Adrenal gland (tissue), 12 donors: ENCODE measurements around the gene EID3. TPM values are rescaled to one million over a fixed set of nuclear protein-coding genes. Genes with fewer than 3 reads are reported as not detected.

Source experiments
- DNase-seq, 7 donors: peaks; one replicate each; pipeline ENCODE4 v3.0.0-alpha.2; 2019 to 2020
- H3K27ac ChIP-seq, 5 donors: fragments of 200-600 bp; sonication (generic) in 4 of 5; 1 replicate in 3 of 5; 2 replicates in 2 of 5; pipeline versions ENCODE4 v1.5.1 to v1.8.0; 2016 to 2020; ENCODE audit warnings: mild to moderate bottlenecking in 1 of 5
- H3K27me3 ChIP-seq: fragments of 200-600 bp; 2 replicates; pipeline ENCODE4 v1.8.0; 2021
- H3K36me3 ChIP-seq, 2 donors: fragments of 200-600 bp; replicated peaks in 1 of 2; 1 replicate in 1 of 2; 2 replicates in 1 of 2; pipeline versions ENCODE4 v1.5.1 to v1.8.0; 2018 to 2022
- H3K4me1 ChIP-seq, 2 donors: fragments of 200-600 bp; replicated peaks in 1 of 2; 1 replicate in 1 of 2; 2 replicates in 1 of 2; pipeline versions ENCODE4 v1.5.1 to v1.8.0; 2018 to 2021
- H3K4me3 ChIP-seq, 4 donors: fragments of 200-600 bp; sonication (generic) in 3 of 4; one replicate each; pipeline ENCODE4 v1.5.1; 2016 to 2018
- H3K9me3 ChIP-seq, 3 donors: fragments of 200-600 bp; sonication (generic) in 1 of 3; replicated peaks in 1 of 3; 1 replicate in 2 of 3; 2 replicates in 1 of 3; pipeline versions ENCODE4 v1.5.1 to v1.8.0; 2016 to 2021
- CTCF ChIP-seq, 6 experiments: fragments of 450-650 bp in 4 of 6; fragments of 200-600 bp in 2 of 6; sonication (generic) in 1 of 6; IDR thresholded peaks; 1 replicate in 5 of 6; 2 replicates in 1 of 6; pipeline versions ENCODE4 v1.5.1 to v1.8.0; 2016 to 2021; ENCODE audit warnings: antibody characterized with exemption in 6 of 6, mild to moderate bottlenecking in 2 of 6, moderate library complexity in 1 of 6
- POLR2A ChIP-seq, 2 donors: fragments of 450-650 bp; IDR thresholded peaks; one replicate each; pipeline ENCODE4 v1.6.1; 2017; ENCODE audit warnings: antibody characterized with exemption in 2 of 2, mild to moderate bottlenecking in 2 of 2, moderate library complexity in 1 of 2
- WGBS, 4 donors: extraction: QIAGEN DNeasy Blood & Tissue Kit in 2 of 4; methylation state at CpG; one replicate each; pipeline versions ENCODE4 v1.1.5 to v1.1.7; 2013 to 2017; 5-methylcytosine and 5-hydroxymethylcytosine counted together
- intact Hi-C, 2 donors: fragments of 100-400 bp; cut with DNase I; formaldehyde crosslinking; loops; one replicate each; pipeline versions ENCODE4 v1.14.1 to v1.15.0; 2022 to 2023
- polyA plus RNA-seq, 3 donors: library from polyadenylated mRNA; stranded (reverse); fragments of 200-250 nt in 2 of 3; fragments of 350-450 nt in 1 of 3; fragmentation: Illumina TruSeq in 1 of 3; extraction: RNeasy Lipid Tissue Mini Kit (QIAGEN cat#74804) in 1 of 3; gene quantifications; one replicate each; pipeline ENCODE4 v1.2.3, GENCODE V29; 2013 to 2014
- total RNA-seq, 9 donors: library from RNA; depleted of rRNA in 4 of 9; stranded (reverse); fragments of >200 nt in 4 of 9; fragments of 120-200 nt in 1 of 9; fragmentation: NEBNext Ultra II Directional in 1 of 9; extraction: Animal tissue kit (Norgen Biotek cat#: 25700) in 1 of 9; gene quantifications; one replicate each; pipeline versions ENCODE4 v1.1.0 to v1.2.4, GENCODE V29; 2013 to 2023
- donor health status: healthy with polysubstance abuse.
- donor health status: Bipolar disorder and iron deficiency.
- donor health status: DM: yes; HTN: yes; CAD: no.
- donor health status: DM: no; HTN: no; CAD: no.
- donor health status: DM: no; HTN: no; CAD: no.
- donor health status: DM: yes; HTN: yes; CAD: no.

Gene EID3
- total and polyA plus RNA-seq, 12 donors: 1.5 to 20.3 (median 5.5) TPM

GRCh38 chr12:104352106-104352713 is 48.7 kb downstream of the EID3 start:
- Histone ChIP-seq H3K9me3 (no peaks in the 10 kb centered on the region), H3K36me3 (peaks cover 0 to 52% of the 10 kb centered on the region in 2 donors), H3K4me1 (no peaks in the 10 kb centered on the region), H3K4me3 (no peak overlapping the region), H3K27ac (peak overlapping the region in 1 of 5 donors; percentile 19), H3K27me3 (no peaks in the 10 kb centered on the region)
- WGBS, 4 donors: 90 to 97% (median 95%) methylated on average over 3 of the region's 3 CpGs
- peak in 3 of 7 donors; percentile 32 to 50 (median 49) for DNase-seq
- intact Hi-C loops: no loop called here
- TF ChIP-seq CTCF (IDR thresholded peaks at IDR 0.05): no peak

- no peaks in the 10 kb centered on the region for H3K4me1 ChIP-seq
- DNase-seq: peak in 2 of 7 donors; percentile 23 to 44
- no peaks in the 10 kb centered on the region for H3K9me3 ChIP-seq
- no peaks in the 10 kb centered on the region for H3K27me3 ChIP-seq
- no peak overlapping the region for H3K27ac ChIP-seq
- TF ChIP-seq CTCF (IDR thresholded peaks at IDR 0.05) (no peak), POLR2A (IDR thresholded peaks at IDR 0.05) (no peak)
- intact Hi-C loops: no loop called here
- H3K36me3 ChIP-seq: peaks cover 0 to 41% of the 10 kb centered on the region in 2 donors
- no peak overlapping the region for H3K4me3 ChIP-seq
- 89 to 95% (median 95%) methylated on average over 17 of the region's 17 CpGs for WGBS, 4 donors
Measured at GRCh38 chr12:104353012-104353981, 49.8 kb downstream of the EID3 start.

GRCh38 chr12:104354167-104354867 is 50.8 kb downstream of the EID3 start:
- H3K9me3 ChIP-seq: no peaks in the 10 kb centered on the region
- 77 to 86% (median 78%) methylated on average over 6 of the region's 6 CpGs for WGBS, 4 donors
- DNase-seq: peak in 2 of 7 donors; percentile 19 to 29
- no peaks in the 10 kb centered on the region for H3K27me3 ChIP-seq
- no peaks in the 10 kb centered on the region for H3K4me1 ChIP-seq
- H3K4me3 ChIP-seq: no peak overlapping the region
- intact Hi-C loops: no loop called here
- TF ChIP-seq POLR2A (IDR thresholded peaks at IDR 0.05): no peak
- no peak for TF ChIP-seq CTCF (IDR thresholded peaks at IDR 0.05)
- peaks cover 0 to 31% of the 10 kb centered on the region in 2 donors for H3K36me3 ChIP-seq
- H3K27ac ChIP-seq: no peak overlapping the region

Other genes with a start within 250 kb of the EID3 start
- gene HCFC2, start 239.2 kb upstream of the EID3 start, total RNA-seq: 10 to 100 TPM; 12.6 to 35.4 (median 23.2) TPM
- 10 to 100 TPM in 1 of 3 donors, 1 to 10 TPM in 2; 8.5 to 21.0 (median 9.7) TPM for gene HCFC2, start 239.2 kb upstream of the EID3 start, polyA plus RNA-seq
- 10 to 100 TPM; 17.2 to 86.0 (median 55.5) TPM for gene NFYB, start 165.5 kb upstream of the EID3 start, total RNA-seq
- gene NFYB, start 165.5 kb upstream of the EID3 start, polyA plus RNA-seq: 10 to 100 TPM; 37.7 to 47.6 (median 47.5) TPM
- gene TXNRD1, start 88.0 kb upstream of the EID3 start, total RNA-seq: 100 to 1,000 TPM; 232 to 487 (median 294) TPM
- gene TXNRD1, start 88.0 kb upstream of the EID3 start, polyA plus RNA-seq: 100 to 1,000 TPM in 1 of 3 donors, 10 to 100 TPM in 2; 53.9 to 345 (median 60.3) TPM
- gene CHST11, start 153.2 kb downstream of the EID3 start, total RNA-seq: 10 to 100 TPM in 8 of 9 donors, 1 to 10 TPM in 1; 8.5 to 95.1 (median 35.8) TPM
- 10 to 100 TPM in 1 of 3 donors, 1 to 10 TPM in 2; 6.2 to 17.8 (median 7.6) TPM for gene CHST11, start 153.2 kb downstream of the EID3 start, polyA plus RNA-seq